ENCODE measurements around the gene ANKRD11.

Gene ANKRD11

GRCh38 chr16:89442588-89442987 lies 47.8 kb downstream of the ANKRD11 start:
- no CpG with 5 or more reads among the region's 10 CpGs for WGBS, 2 donors (ENCODE audit: extremely low coverage in 2 of 2, insufficient read length in 2 of 2, insufficient replicate concordance in 1 of 2)
- peak overlapping the region; percentile 57 for H3K18ac ChIP-seq (ENCODE audit: low read length)

DNA sequence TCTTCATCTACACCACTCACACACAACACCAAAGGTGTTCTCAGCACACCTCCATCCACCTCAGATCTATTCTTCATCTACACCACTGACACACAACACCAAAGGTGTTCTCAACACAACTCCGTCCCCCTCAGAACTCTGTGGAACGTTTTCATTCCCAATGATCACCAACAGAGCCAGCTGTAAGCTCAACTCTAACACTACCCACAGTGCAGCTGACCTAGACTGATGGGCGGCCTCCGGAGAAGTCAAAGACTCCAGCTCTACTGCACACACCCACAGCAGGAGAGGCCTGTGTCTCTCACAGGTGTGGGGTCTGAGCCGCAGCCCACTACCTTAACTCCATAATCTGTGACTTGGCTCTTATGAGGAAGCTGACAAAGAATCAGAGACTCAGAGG lies 50.7 kb downstream of the ANKRD11 start:
- no peak overlapping the region for H2BK120ac ChIP-seq (ENCODE audit: low read depth, low read length)
- peaks cover 23 to 27% of the 10 kb centered on the region in 2 donors for H3K4me1 ChIP-seq (ENCODE audit: control insufficient read depth in 2 of 2, insufficient read depth in 1 of 2, low read depth in 1 of 2, low read length in 2 of 2)
- no peak overlapping the region for H3K14ac ChIP-seq (ENCODE audit: low read length)
- no peak overlapping the region for H3K18ac ChIP-seq (ENCODE audit: low read length)
- DNase-seq (ENCODE audit: low spot score), result no peak
- H3K4ac ChIP-seq (ENCODE audit: low read length), result no peak overlapping the region
- H3K27ac ChIP-seq (replicated peaks; ENCODE audit: low read length), result no peak overlapping the region
- no peak overlapping the region for H2BK15ac ChIP-seq (ENCODE audit: low read length)
- H2BK12ac ChIP-seq (ENCODE audit: low read length), result no peak overlapping the region
- H3K4me2 ChIP-seq (ENCODE audit: insufficient read depth, low read length, poor library complexity, severe bottlenecking), result no peak overlapping the region
- no peak overlapping the region for H2BK5ac ChIP-seq (ENCODE audit: low read length)
- H3K27me3 ChIP-seq (ENCODE audit: control insufficient read depth in 3 of 3, insufficient read depth in 3 of 3, low read depth in 1 of 3, low read length in 3 of 3), result no peaks in the 10 kb centered on the region
- peaks cover 23% of the 10 kb centered on the region for H3K79me1 ChIP-seq (ENCODE audit: low read depth, low read length)
- H2AK5ac ChIP-seq (ENCODE audit: low read depth, low read length), result no peak overlapping the region
- H2AFZ ChIP-seq (ENCODE audit: low read length), result no peak overlapping the region
- WGBS, 2 donors (ENCODE audit: extremely low coverage in 2 of 2, insufficient read length in 2 of 2, insufficient replicate concordance in 1 of 2), result no CpG with 5 or more reads among the region's 5 CpGs
- no peak overlapping the region for H4K91ac ChIP-seq (ENCODE audit: low read depth, low read length, poor library complexity)
- no peak overlapping the region for H3K4me3 ChIP-seq (ENCODE audit: low read length in 2 of 2)
- peaks cover 2 to 55% of the 10 kb centered on the region in 2 donors for H3K36me3 ChIP-seq (replicated peaks in 1 of 2; ENCODE audit: control insufficient read depth in 2 of 2, insufficient read depth in 2 of 2, low read length in 2 of 2)
- no peak overlapping the region for H4K8ac ChIP-seq (ENCODE audit: low read depth, low read length)
- H3K9me3 ChIP-seq (replicated peaks in 1 of 2; ENCODE audit: control insufficient read depth in 2 of 2, insufficient read depth in 1 of 2, low read depth in 1 of 2, low read length in 2 of 2), result no peaks in the 10 kb centered on the region
- H3K23ac ChIP-seq (ENCODE audit: low read depth, low read length, poor library complexity), result no peak overlapping the region
- no peak overlapping the region for H3K9ac ChIP-seq (ENCODE audit: low read depth, low read length, poor library complexity)

More at GRCh38 chr16:89442588-89442987, 47.8 kb downstream of the ANKRD11 start:
- Histone ChIP-seq H4K8ac (ENCODE audit: low read depth, low read length) (no peak overlapping the region), H2AFZ (ENCODE audit: low read length) (no peak overlapping the region), H3K4me3 (ENCODE audit: low read length in 2 of 2) (no peak overlapping the region), H3K14ac (ENCODE audit: low read length) (peak overlapping the region; percentile 49), H2BK12ac (ENCODE audit: low read length) (no peak overlapping the region), H3K79me1 (ENCODE audit: low read depth, low read length) (peaks cover 24% of the 10 kb centered on the region), H2BK120ac (ENCODE audit: low read depth, low read length) (no peak overlapping the region), H3K4me2 (ENCODE audit: insufficient read depth, low read length, poor library complexity, severe bottlenecking) (peak overlapping the region; percentile 13), H3K27ac (replicated peaks; ENCODE audit: low read length) (peak overlapping the region; percentile 31), H3K27me3 (ENCODE audit: control insufficient read depth in 3 of 3, insufficient read depth in 3 of 3, low read depth in 1 of 3, low read length in 3 of 3) (no peaks in the 10 kb centered on the region), H3K9ac (ENCODE audit: low read depth, low read length, poor library complexity) (no peak overlapping the region), H3K9me3 (replicated peaks in 1 of 2; ENCODE audit: control insufficient read depth in 2 of 2, insufficient read depth in 1 of 2, low read depth in 1 of 2, low read length in 2 of 2) (no peaks in the 10 kb centered on the region), H2AK5ac (ENCODE audit: low read depth, low read length) (no peak overlapping the region), H2BK5ac (ENCODE audit: low read length) (no peak overlapping the region), H3K23ac (ENCODE audit: low read depth, low read length, poor library complexity) (no peak overlapping the region), H3K36me3 (replicated peaks in 1 of 2; ENCODE audit: control insufficient read depth in 2 of 2, insufficient read depth in 2 of 2, low read length in 2 of 2) (peaks cover 2 to 31% of the 10 kb centered on the region in 2 donors), H3K4ac (ENCODE audit: low read length) (no peak overlapping the region), H2BK15ac (ENCODE audit: low read length) (no peak overlapping the region), H4K91ac (ENCODE audit: low read depth, low read length, poor library complexity) (no peak overlapping the region), H3K4me1 (ENCODE audit: control insufficient read depth in 2 of 2, insufficient read depth in 1 of 2, low read depth in 1 of 2, low read length in 2 of 2) (peaks cover 40 to 43% of the 10 kb centered on the region in 2 donors)
- no peak for DNase-seq (ENCODE audit: low spot score)

GRCh38 chr16:89437991-89438390 lies 52.4 kb downstream of the ANKRD11 start:
- H3K36me3 ChIP-seq (replicated peaks in 1 of 2; ENCODE audit: control insufficient read depth in 2 of 2, insufficient read depth in 2 of 2, low read length in 2 of 2), result peaks cover 2 to 66% of the 10 kb centered on the region in 2 donors
- peak overlapping the region; percentile 93 for H4K8ac ChIP-seq (ENCODE audit: low read depth, low read length)
- no peak overlapping the region for H2BK12ac ChIP-seq (ENCODE audit: low read length)
- H2BK120ac ChIP-seq (ENCODE audit: low read depth, low read length), result no peak overlapping the region
- no peak overlapping the region for H3K4ac ChIP-seq (ENCODE audit: low read length)
- no peaks in the 10 kb centered on the region for H3K27me3 ChIP-seq (ENCODE audit: control insufficient read depth in 3 of 3, insufficient read depth in 3 of 3, low read depth in 1 of 3, low read length in 3 of 3)
- no peak overlapping the region for H2AK5ac ChIP-seq (ENCODE audit: low read depth, low read length)
- H3K9me3 ChIP-seq (replicated peaks in 1 of 2; ENCODE audit: control insufficient read depth in 2 of 2, insufficient read depth in 1 of 2, low read depth in 1 of 2, low read length in 2 of 2), result no peaks in the 10 kb centered on the region
- peaks cover 21% of the 10 kb centered on the region for H3K79me1 ChIP-seq (ENCODE audit: low read depth, low read length)
- no peak overlapping the region for H4K91ac ChIP-seq (ENCODE audit: low read depth, low read length, poor library complexity)
- no peak overlapping the region for H3K4me3 ChIP-seq (ENCODE audit: low read length in 2 of 2)
- H3K9ac ChIP-seq (ENCODE audit: low read depth, low read length, poor library complexity), result no peak overlapping the region
- no peak for DNase-seq (ENCODE audit: low spot score)
- no peak overlapping the region for H2BK5ac ChIP-seq (ENCODE audit: low read length)
- no peak overlapping the region for H2BK15ac ChIP-seq (ENCODE audit: low read length)
- no peak overlapping the region for H3K18ac ChIP-seq (ENCODE audit: low read length)
- no peak overlapping the region for H3K27ac ChIP-seq (replicated peaks; ENCODE audit: low read length)
- H3K4me1 ChIP-seq (ENCODE audit: control insufficient read depth in 2 of 2, insufficient read depth in 1 of 2, low read depth in 1 of 2, low read length in 2 of 2), result peaks cover 9 to 22% of the 10 kb centered on the region in 2 donors
- no peak overlapping the region for H2AFZ ChIP-seq (ENCODE audit: low read length)
- H3K23ac ChIP-seq (ENCODE audit: low read depth, low read length, poor library complexity), result no peak overlapping the region
- H3K4me2 ChIP-seq (ENCODE audit: insufficient read depth, low read length, poor library complexity, severe bottlenecking), result no peak overlapping the region
- H3K14ac ChIP-seq (ENCODE audit: low read length), result no peak overlapping the region
- no CpG with 5 or more reads among the region's 8 CpGs for WGBS, 2 donors (ENCODE audit: extremely low coverage in 2 of 2, insufficient read length in 2 of 2, insufficient replicate concordance in 1 of 2)

DNA sequence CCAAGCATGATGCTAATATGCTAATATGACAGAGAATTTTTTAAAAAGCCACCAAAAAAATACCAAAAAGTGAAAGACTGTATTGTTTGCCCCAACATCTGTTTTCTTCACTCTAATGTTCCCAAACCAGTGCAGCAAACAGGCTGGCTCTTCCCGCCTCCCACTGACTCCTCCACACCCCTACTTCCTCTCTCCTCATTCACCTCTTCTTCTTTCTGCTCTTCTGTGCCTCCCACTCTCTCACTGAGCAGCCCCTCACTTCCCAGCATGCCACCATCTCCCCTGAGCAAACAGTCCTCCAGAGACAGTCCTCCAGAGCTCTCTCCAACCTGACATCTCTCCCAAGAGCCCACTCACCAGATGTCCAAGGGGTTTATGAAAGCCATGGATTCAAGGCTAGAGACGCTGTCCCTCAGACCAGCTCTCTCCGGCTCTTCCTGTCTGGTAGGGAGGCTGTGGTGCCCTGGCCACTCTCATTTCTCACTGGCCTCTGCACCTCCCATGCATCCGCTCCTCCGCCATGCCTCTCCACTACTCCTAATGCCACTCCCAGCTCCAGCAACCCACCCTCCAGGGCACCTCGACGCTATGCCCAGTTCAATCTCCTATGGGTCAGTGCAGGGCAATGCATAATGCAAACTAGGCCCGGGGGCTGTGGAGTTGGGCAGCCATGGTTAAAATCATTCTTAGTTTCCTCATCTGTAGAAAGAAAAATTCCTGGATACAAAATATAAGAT lies 52.9 kb downstream of the ANKRD11 start:
- Histone ChIP-seq H3K18ac (ENCODE audit: low read length) (no peak overlapping the region), H3K27ac (replicated peaks; ENCODE audit: low read length) (no peak overlapping the region), H3K4me2 (ENCODE audit: insufficient read depth, low read length, poor library complexity, severe bottlenecking) (no peak overlapping the region), H2BK12ac (ENCODE audit: low read length) (no peak overlapping the region), H3K4me3 (ENCODE audit: low read length in 2 of 2) (no peak overlapping the region), H2AFZ (ENCODE audit: low read length) (no peak overlapping the region), H3K14ac (ENCODE audit: low read length) (no peak overlapping the region), H2AK5ac (ENCODE audit: low read depth, low read length) (no peak overlapping the region), H3K27me3 (ENCODE audit: control insufficient read depth in 3 of 3, insufficient read depth in 3 of 3, low read depth in 1 of 3, low read length in 3 of 3) (no peaks in the 10 kb centered on the region), H3K9ac (ENCODE audit: low read depth, low read length, poor library complexity) (no peak overlapping the region), H2BK120ac (ENCODE audit: low read depth, low read length) (no peak overlapping the region), H4K91ac (ENCODE audit: low read depth, low read length, poor library complexity) (no peak overlapping the region), H2BK15ac (ENCODE audit: low read length) (no peak overlapping the region), H3K4ac (ENCODE audit: low read length) (no peak overlapping the region), H3K79me1 (ENCODE audit: low read depth, low read length) (peaks cover 22% of the 10 kb centered on the region), H4K8ac (ENCODE audit: low read depth, low read length) (no peak overlapping the region), H2BK5ac (ENCODE audit: low read length) (no peak overlapping the region), H3K36me3 (replicated peaks in 1 of 2; ENCODE audit: control insufficient read depth in 2 of 2, insufficient read depth in 2 of 2, low read length in 2 of 2) (peaks cover 2 to 66% of the 10 kb centered on the region in 2 donors), H3K9me3 (replicated peaks in 1 of 2; ENCODE audit: control insufficient read depth in 2 of 2, insufficient read depth in 1 of 2, low read depth in 1 of 2, low read length in 2 of 2) (no peaks in the 10 kb centered on the region), H3K23ac (ENCODE audit: low read depth, low read length, poor library complexity) (peak overlapping the region; percentile 17), H3K4me1 (ENCODE audit: control insufficient read depth in 2 of 2, insufficient read depth in 1 of 2, low read depth in 1 of 2, low read length in 2 of 2) (peaks cover 3 to 18% of the 10 kb centered on the region in 2 donors)
- WGBS, 2 donors (ENCODE audit: extremely low coverage in 2 of 2, insufficient read length in 2 of 2, insufficient replicate concordance in 1 of 2), result no CpG with 5 or more reads among the region's 8 CpGs
- no peak for DNase-seq (ENCODE audit: low spot score)
